OCI-LY1 (cell line): ENCODE results near the gene KSR1.

Experiments used
- CTCF ChIP-seq: fragments of 200-600 bp; sonication (generic), shearing (Covaris generic); IDR thresholded peaks from 2 replicates; pipeline ENCODE4 v1.5.1; 2017; ENCODE audit warnings: mild to moderate bottlenecking, antibody characterized with exemption, low read length, moderate library complexity, mixed read lengths
- EZH2 ChIP-seq: fragments of 200-600 bp; sonication (generic), shearing (Covaris generic); IDR thresholded peaks from 2 replicates; pipeline ENCODE4 v1.8.0; 2017; ENCODE audit warnings: borderline replicate concordance, mixed run types, mild to moderate bottlenecking, antibody characterized with exemption, low read length, moderate library complexity, mixed read lengths

- no peak for TF ChIP-seq CTCF
- TF ChIP-seq EZH2: no peak
These were observed 149.2 kb downstream of the KSR1 start for GRCh38 chr17:27605409-27605808.
